HepG2 (cell line): ENCODE data around the gene POGLUT2. TPM values are rescaled to one million over a fixed set of nuclear protein-coding genes. Genes with fewer than 3 reads are reported as not detected.
A peak's percentile ranks its signal among the peaks of the same experiment; 100 is the strongest.

Source experiments
- ATAC-seq: fragments of 200-7000 bp; cut with Tn5 transposase; 3 replicates; pipeline ENCODE4 v1.9.1; 2020; ENCODE audit warnings: mild to moderate bottlenecking, moderate library complexity
- Bru-seq: library from RNA; stranded (reverse); fragments of 400-500 nt; gene quantifications from one replicate; lab custom pipeline; 2021; lab: Mats Ljungman, UMichigan
- BruChase-seq, 2 experiments: library from RNA; stranded (reverse); fragments of 400-500 nt; gene quantifications; one replicate each; lab custom pipeline; 2021; lab: Mats Ljungman, UMichigan
- BruUV-seq: library from RNA; stranded (reverse); fragments of 400-500 nt; replicated peaks from 2 replicates; lab custom pipeline; 2021; lab: Mats Ljungman, UMichigan
- CTCF ChIA-PET: fragments of 300-600 bp; formaldehyde crosslinking; extraction: SDS; loops from one replicate; lab custom pipeline; 2021; ENCODE audit warnings: low total read pairs, inconsistent platforms, low intra/inter-chr PET ratio; lab: Yijun Ruan, JAX
- POLR2A ChIA-PET: fragments of 350-600 bp; sonication (Branson Sonifier 250); formaldehyde crosslinking; loops from one replicate; lab custom pipeline; 2020; ENCODE audit warnings: antibody characterized with exemption, inconsistent platforms; lab: Yijun Ruan, JAX
- DNase-seq: peaks from one replicate; pipeline ENCODE4 v3.0.0-alpha.2; 2015; ENCODE audit warnings: low spot score
- FAIRE-seq: peaks from 3 replicates; lab custom pipeline; 2011; peaks lifted over from hg19 to GRCh38; lab: Jason Lieb, UNC
- H2AFZ ChIP-seq: one replicate; pipeline ENCODE4 v1.6.1; 2011; ENCODE audit warnings: low read length, inconsistent platforms
- H3K27ac ChIP-seq: fragments of 300-600 bp; 3 replicates; pipeline ENCODE4 v1.8.0; 2011; ENCODE audit warnings: mixed run types, mild to moderate bottlenecking, mixed read lengths, low read length, inconsistent platforms; ENCODE audit not compliant: insufficient read depth; ENCODE audit errors: extremely low read length
- H3K27me3 ChIP-seq, 2 experiments: fragments of 200-600 bp in 1 of 2; 2 replicates in 1 of 2; 3 replicates in 1 of 2; pipeline versions ENCODE4 v1.6.0 to v1.8.0; 2011; ENCODE audit warnings: low read length in 2 of 2, mild to moderate bottlenecking in 2 of 2, moderate library complexity in 2 of 2, inconsistent platforms in 1 of 2; ENCODE audit not compliant: insufficient read depth in 2 of 2, control insufficient read depth in 1 of 2
- H3K36me3 ChIP-seq, 2 experiments: fragments of 200-600 bp in 1 of 2; replicated peaks in 1 of 2; 2 replicates in 1 of 2; 3 replicates in 1 of 2; pipeline versions ENCODE4 v1.5.1 to v1.8.0; 2011; ENCODE audit warnings: low read length in 2 of 2, inconsistent platforms in 1 of 2; ENCODE audit not compliant: insufficient read depth in 2 of 2, control insufficient read depth in 1 of 2
- H3K4me1 ChIP-seq: 2 replicates; pipeline ENCODE4 v1.5.1; 2012; ENCODE audit warnings: low read length, inconsistent platforms; ENCODE audit not compliant: insufficient read depth
- H3K4me2 ChIP-seq: 2 replicates; pipeline ENCODE4 v1.6.0; 2011; ENCODE audit warnings: low read depth, low read length, inconsistent platforms
- H3K4me3 ChIP-seq, 3 experiments: fragments of 200-600 bp in 1 of 3; sonication (generic), shearing (Covaris generic) in 1 of 3; replicated peaks in 1 of 3; 2 replicates each; pipeline ENCODE4 v1.5.1; 2011 to 2016; ENCODE audit warnings: low read length in 3 of 3, inconsistent platforms in 2 of 3, low read depth in 2 of 3, mild to moderate bottlenecking in 2 of 3, control low read depth in 1 of 3, mixed read lengths in 1 of 3; ENCODE audit not compliant: insufficient read depth in 1 of 3
- H3K79me2 ChIP-seq: one replicate; pipeline ENCODE4 v1.6.1; 2011; ENCODE audit warnings: low read length, inconsistent platforms; ENCODE audit not compliant: insufficient read depth
- H3K9ac ChIP-seq: 2 replicates; pipeline ENCODE4 v1.6.0; 2011; ENCODE audit warnings: mild to moderate bottlenecking, low read depth, low read length, inconsistent platforms; ENCODE audit not compliant: insufficient read depth
- H3K9me3 ChIP-seq: 2 replicates; pipeline ENCODE4 v1.5.1; 2012; ENCODE audit warnings: mild to moderate bottlenecking, low read length
- H4K20me1 ChIP-seq: 2 replicates; pipeline ENCODE4 v1.6.0; 2011; ENCODE audit warnings: inconsistent platforms, mild to moderate bottlenecking, low read length, moderate library complexity; ENCODE audit not compliant: insufficient read depth
- BCL6 ChIP-seq: IDR thresholded peaks from 2 replicates; pipeline ENCODE4 v1.6.1; 2016; ENCODE audit warnings: missing genetic modification reagents, missing compliant biosample characterization
- DMAP1 ChIP-seq: IDR thresholded peaks from 2 replicates; pipeline ENCODE4 v1.6.1; 2016
- GMEB1 ChIP-seq: sonication (generic); formaldehyde crosslinking; IDR thresholded peaks from 2 replicates; pipeline ENCODE4 v1.5.1; 2020; ENCODE audit warnings: missing genetic modification reagents, mild to moderate bottlenecking, borderline replicate concordance
- ZNF281 ChIP-seq: sonication (generic); formaldehyde crosslinking; IDR thresholded peaks from 2 replicates; pipeline ENCODE4 v1.4.0; 2020; ENCODE audit warnings: missing genetic modification reagents, borderline replicate concordance
- ZNF367 ChIP-seq: sonication (generic); formaldehyde crosslinking; IDR thresholded peaks from 2 replicates; pipeline ENCODE4 v1.4.0; 2020; ENCODE audit warnings: missing genetic modification reagents, borderline replicate concordance
- ZNF574 ChIP-seq: sonication (generic); formaldehyde crosslinking; IDR thresholded peaks from 2 replicates; pipeline ENCODE4 v1.4.0; 2020; ENCODE audit warnings: missing genetic modification reagents
- WGBS: methylation state at CpG from one replicate; pipeline ENCODE4 v1.1.6; 2017; ENCODE audit warnings: low lambda C conversion rate; 5-methylcytosine and 5-hydroxymethylcytosine counted together
- in situ Hi-C: cut with HindIII; loops from 2 replicates; pipeline ENCODE4 v1.10.0; 2017; ENCODE audit warnings: low pct_unique_long_range_greater_than_20kb; ENCODE audit not compliant: extremely low pct_ligation_motif_present
- intact Hi-C: fragments of 100-400 bp; cut with micrococcal nuclease; formaldehyde crosslinking; loops from one replicate; pipeline ENCODE4 v1.10.0; 2022; ENCODE audit not compliant: unreplicated experiment
- long read RNA-seq, 2 experiments: library from RNA in 1 of 2; library from polyadenylated mRNA in 1 of 2; stranded (forward) in 1 of 2; unstranded in 1 of 2; transcript quantifications; one replicate each; pipeline ENCODE4 v2.0.0, GENCODE V29; 2019 to 2022
- polyA minus RNA-seq, 3 experiments: library from RNA; depleted of rRNA, polyadenylated mRNA; stranded (reverse); fragments of >200 nt; gene quantifications; 2 replicates each; pipeline ENCODE4 v1.2.3, GENCODE V29; 2011; ENCODE audit warnings: low replicate concordance in 1 of 3
- polyA plus RNA-seq, 8 experiments: library from polyadenylated mRNA; depleted of rRNA in 3 of 8; stranded (reverse) in 7 of 8; unstranded in 1 of 8; fragments of >200 nt; fragmentation: Illumina TruSeq in 4 of 8; extraction: Trizol in 4 of 8; gene quantifications; 2 replicates each; pipeline versions ENCODE4 v1.2.1 to v1.2.3, GENCODE V29; 2011 to 2016; ENCODE audit warnings: low read depth in 4 of 8, missing spikeins in 1 of 8, mixed read lengths in 1 of 8; ENCODE audit not compliant: insufficient read depth in 1 of 8
- total RNA-seq, 5 experiments: library from RNA; depleted of rRNA; stranded (reverse); fragments of >200 nt; fragmentation: Illumina TruSeq; extraction: Trizol; gene quantifications; 2 replicates each; pipeline ENCODE4 v1.2.3, GENCODE V29; 2016; ENCODE audit warnings: low read depth in 1 of 5

The POGLUT2 gene
- total RNA-seq (2016; rRNA removed; fragmentation: Illumina TruSeq; extraction: Trizol) (15.4 and 26.1 TPM in 2 replicates), polyA plus RNA-seq (2011; rRNA removed) (14.7 and 18.0 TPM in 2 replicates), polyA minus RNA-seq (2011; rRNA and poly(A)+ RNA removed; ENCODE audit: low replicate concordance) (8.4 and 9.1 TPM in 2 replicates), Bru-seq, nascent RNA (percentile 48 among the genes with signal in this experiment), BruChase-seq, experiment 1, labeled RNA remaining after a 6-hour chase (percentile 54 among the genes with signal in this experiment), BruChase-seq, experiment 2, labeled RNA remaining after a 2-hour chase (percentile 49 among the genes with signal in this experiment)
- 3.0 and 3.3 TPM in 2 replicates for total RNA-seq (2016; cell fraction: cytosol; rRNA removed; fragmentation: Illumina TruSeq; extraction: Trizol; ENCODE audit: low read depth)
- total RNA-seq (2016; cell fraction: insoluble cytoplasmic fraction; rRNA removed; fragmentation: Illumina TruSeq; extraction: Trizol), result 16.7 and 25.6 TPM in 2 replicates
- 6.6 and 8.3 TPM in 2 replicates for total RNA-seq (2016; cell fraction: membrane; rRNA removed; fragmentation: Illumina TruSeq; extraction: Trizol)
- total RNA-seq (2016; cell fraction: nucleus; rRNA removed; fragmentation: Illumina TruSeq; extraction: Trizol), result 23.7 and 29.5 TPM in 2 replicates
- polyA plus RNA-seq (2011; cell fraction: cytosol; rRNA removed), result 12.5 and 15.5 TPM in 2 replicates
- 6.6 and 7.4 TPM in 2 replicates for polyA plus RNA-seq (2011; cell fraction: nucleus; rRNA removed)
- 16.7 and 18.1 TPM in 2 replicates for polyA plus RNA-seq (2012)
- polyA plus RNA-seq (2016; cell fraction: cytosol; fragmentation: Illumina TruSeq; extraction: Trizol; ENCODE audit: low read depth), result 3.6 and 3.9 TPM in 2 replicates
- 18.3 and 18.8 TPM in 2 replicates for polyA plus RNA-seq (2016; cell fraction: insoluble cytoplasmic fraction; fragmentation: Illumina TruSeq; extraction: Trizol; ENCODE audit: low read depth)
- 4.8 and 5.6 TPM in 2 replicates for polyA plus RNA-seq (2016; cell fraction: membrane; fragmentation: Illumina TruSeq; extraction: Trizol; ENCODE audit: low read depth)
- 34.9 and 35.5 TPM in 2 replicates for polyA plus RNA-seq (2016; cell fraction: nucleus; fragmentation: Illumina TruSeq; extraction: Trizol; ENCODE audit: insufficient read depth, low read depth)
- polyA minus RNA-seq (2011; cell fraction: cytosol; rRNA and poly(A)+ RNA removed), result 10.4 and 10.7 TPM in 2 replicates
- polyA minus RNA-seq (2011; cell fraction: nucleus; rRNA and poly(A)+ RNA removed), result 11.2 and 16.7 TPM in 2 replicates
- long read RNA-seq, experiment 1, transcript KDELC1-201 (10 exons, 2,060 nt), result major isoform, 18 of 24 reads
- long read RNA-seq, experiment 1, partial matches to known transcripts, result 2 of 24 reads
- long read RNA-seq, experiment 1, other reads (novel, unspliced or antisense), result 4 of 24 reads
- long read RNA-seq, experiment 2, transcript KDELC1-201 (10 exons, 2,060 nt), result major isoform, 14 of 26 reads
- long read RNA-seq, experiment 2, partial matches to known transcripts, result 10 of 26 reads
- long read RNA-seq, experiment 2, other reads (novel, unspliced or antisense), result 2 of 26 reads

- peak; percentile 95 for ATAC-seq
- Histone ChIP-seq H3K4me1 (peaks cover 24% of the 10 kb centered on the region), H3K9me3 (no peaks in the 10 kb centered on the region), H4K20me1 (no peaks in the 10 kb centered on the region), H3K4me3 (peak within 1 kb of the TSS; percentile 70 to 89 (median 83)), H3K9ac (peak within 1 kb of the TSS; percentile 87), H2AFZ (peak within 1 kb of the TSS; percentile 87), H3K27ac (peak within 1 kb of the TSS; percentile 78), H3K79me2 (peaks cover 28% of the 10 kb centered on the region), H3K36me3 (no peaks in the 10 kb centered on the region; a peak in 1 of 5 replicates), H3K27me3 (no peaks in the 10 kb centered on the region; a peak in 1 of 5 replicates), H3K4me2 (peak within 1 kb of the TSS; percentile 76)
- WGBS, result 0% methylated on average over 8 of the region's 72 CpGs
- ChIA-PET CTCF (no interaction called here), POLR2A (interaction anchor here (3.6 kb wide), 1 partner anchor 47 kb away, joined by 21 read pairs; the partner anchor contains the start of gene ERCC5)
- BruUV-seq, result no TSS peak
- intact Hi-C loops (loop anchor here (1.0 kb wide), 1 partner anchor 31 kb away; no protein-coding TSS in a partner anchor), in situ Hi-C loops (no loop called here)
- DNase-seq, result peak; percentile 89
- peak; percentile 93 for FAIRE-seq
- TF ChIP-seq BCL6 (CRISPR knock-in tag) (peak; percentile 46), ZNF281 (CRISPR knock-in tag) (no peak), ZNF367 (CRISPR knock-in tag) (no peak), GMEB1 (peak; percentile 74), ZNF574 (peak; percentile 81), DMAP1 (CRISPR knock-in tag) (peak; percentile 16; the same call in 1 of the 2 replicates)
These were observed at the start of gene POGLUT2, which contains the start of gene BIVM for GRCh38 chr13:102798581-102799425. Gene POGLUT2 (minus strand): TSS chr13:102798976. CDS start chr13:102798670, 306 bp downstream. Gene BIVM (plus strand): TSS chr13:102799119. CDS start chr13:102807268, 8,149 bp downstream.
